Mesendoderm (in vitro differentiated cells): ENCODE measurements around the gene SUGCT.

Source experiments
- DNase-seq: peaks from one replicate; pipeline ENCODE4 v3.0.0; 2013
- H2AK5ac ChIP-seq: 2 replicates; pipeline ENCODE4 v1.6.1; 2013; ENCODE audit warnings: low read length, inconsistent platforms
- H2BK120ac ChIP-seq: 2 replicates; pipeline ENCODE4 v1.6.1; 2013; ENCODE audit warnings: low read depth, mild to moderate bottlenecking, low read length, moderate library complexity, mixed read lengths
- H2BK15ac ChIP-seq: replicated peaks from 2 replicates; pipeline ENCODE4 v1.6.1; 2013; ENCODE audit warnings: low read depth, mild to moderate bottlenecking, moderate library complexity
- H2BK5ac ChIP-seq: 2 replicates; pipeline ENCODE4 v1.6.1; 2013; ENCODE audit warnings: low read length, inconsistent platforms
- H3K18ac ChIP-seq: 2 replicates; pipeline ENCODE4 v1.6.1; 2013; ENCODE audit warnings: mild to moderate bottlenecking, low read length, mixed read lengths
- H3K23ac ChIP-seq: one replicate; pipeline ENCODE4 v1.6.1; 2013; ENCODE audit warnings: low read length
- H3K27ac ChIP-seq: 2 replicates; pipeline ENCODE4 v1.5.1; 2013; ENCODE audit warnings: low read depth, mild to moderate bottlenecking, inconsistent platforms, low read length, moderate library complexity
- H3K27me3 ChIP-seq: 2 replicates; pipeline ENCODE4 v1.6.1; 2013; ENCODE audit warnings: low read length, control low read depth, mild to moderate bottlenecking, inconsistent platforms; ENCODE audit not compliant: insufficient read depth, poor library complexity
- H3K36me3 ChIP-seq: 2 replicates; pipeline ENCODE4 v1.6.1; 2013; ENCODE audit warnings: low read length, inconsistent platforms; ENCODE audit not compliant: control insufficient read depth, insufficient read depth
- H3K4ac ChIP-seq: one replicate; pipeline ENCODE4 v1.6.1; 2013; ENCODE audit warnings: low read depth, mild to moderate bottlenecking, low read length, moderate library complexity
- H3K4me1 ChIP-seq: 2 replicates; pipeline ENCODE4 v1.6.1; 2013; ENCODE audit warnings: low read depth, low read length, inconsistent platforms; ENCODE audit not compliant: control insufficient read depth
- H3K4me2 ChIP-seq: 2 replicates; pipeline ENCODE4 v1.6.1; 2013; ENCODE audit warnings: low read length
- H3K4me3 ChIP-seq: 2 replicates; pipeline ENCODE4 v1.5.1; 2013; ENCODE audit warnings: mild to moderate bottlenecking, low read length
- H3K56ac ChIP-seq: one replicate; pipeline ENCODE4 v1.6.1; 2013; ENCODE audit warnings: low read length
- H3K79me1 ChIP-seq: 2 replicates; pipeline ENCODE4 v1.6.1; 2013; ENCODE audit warnings: low read length, inconsistent platforms
- H3K79me2 ChIP-seq: 2 replicates; pipeline ENCODE4 v1.6.1; 2013; ENCODE audit warnings: mild to moderate bottlenecking, low read length; ENCODE audit not compliant: control insufficient read depth, insufficient read depth
- H3K9ac ChIP-seq: 2 replicates; pipeline ENCODE4 v1.6.1; 2013; ENCODE audit warnings: low read length, inconsistent platforms
- H4K5ac ChIP-seq: one replicate; pipeline ENCODE4 v1.6.1; 2013; ENCODE audit warnings: low read length
- H4K8ac ChIP-seq: one replicate; pipeline ENCODE4 v1.6.1; 2013; ENCODE audit warnings: low read depth, mild to moderate bottlenecking, control low read depth, low read length, moderate library complexity
- WGBS: extraction: QIAGEN DNeasy Blood & Tissue Kit; methylation state at CpG from one replicate; pipeline ENCODE4 v1.1.7; 2013; ENCODE audit warnings: low lambda C conversion rate, missing lambda C conversion rate; ENCODE audit not compliant: insufficient coverage; ENCODE audit errors: extremely low coverage; 5-methylcytosine and 5-hydroxymethylcytosine counted together

The SUGCT gene

DNA sequence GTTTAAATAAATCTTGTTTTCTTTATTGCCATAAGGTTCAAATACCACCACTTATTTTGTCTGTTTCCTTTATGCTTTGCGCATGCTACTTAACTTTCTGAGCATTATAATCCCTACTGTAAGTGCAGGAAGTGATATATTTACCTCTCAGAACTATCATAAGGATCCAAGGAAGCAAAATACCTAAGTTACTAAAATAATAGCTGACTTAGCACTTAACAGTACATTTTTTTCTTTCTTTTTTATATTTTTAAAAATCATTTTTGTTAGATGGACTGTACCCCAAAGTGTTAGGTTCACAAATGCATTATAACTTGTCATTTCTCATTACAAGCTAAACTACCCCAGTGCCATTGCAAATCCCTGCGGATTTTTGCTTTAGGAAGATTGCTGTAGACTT is 663.8 kb downstream of the SUGCT start:
- H3K4ac ChIP-seq: no peak overlapping the region

DNA sequence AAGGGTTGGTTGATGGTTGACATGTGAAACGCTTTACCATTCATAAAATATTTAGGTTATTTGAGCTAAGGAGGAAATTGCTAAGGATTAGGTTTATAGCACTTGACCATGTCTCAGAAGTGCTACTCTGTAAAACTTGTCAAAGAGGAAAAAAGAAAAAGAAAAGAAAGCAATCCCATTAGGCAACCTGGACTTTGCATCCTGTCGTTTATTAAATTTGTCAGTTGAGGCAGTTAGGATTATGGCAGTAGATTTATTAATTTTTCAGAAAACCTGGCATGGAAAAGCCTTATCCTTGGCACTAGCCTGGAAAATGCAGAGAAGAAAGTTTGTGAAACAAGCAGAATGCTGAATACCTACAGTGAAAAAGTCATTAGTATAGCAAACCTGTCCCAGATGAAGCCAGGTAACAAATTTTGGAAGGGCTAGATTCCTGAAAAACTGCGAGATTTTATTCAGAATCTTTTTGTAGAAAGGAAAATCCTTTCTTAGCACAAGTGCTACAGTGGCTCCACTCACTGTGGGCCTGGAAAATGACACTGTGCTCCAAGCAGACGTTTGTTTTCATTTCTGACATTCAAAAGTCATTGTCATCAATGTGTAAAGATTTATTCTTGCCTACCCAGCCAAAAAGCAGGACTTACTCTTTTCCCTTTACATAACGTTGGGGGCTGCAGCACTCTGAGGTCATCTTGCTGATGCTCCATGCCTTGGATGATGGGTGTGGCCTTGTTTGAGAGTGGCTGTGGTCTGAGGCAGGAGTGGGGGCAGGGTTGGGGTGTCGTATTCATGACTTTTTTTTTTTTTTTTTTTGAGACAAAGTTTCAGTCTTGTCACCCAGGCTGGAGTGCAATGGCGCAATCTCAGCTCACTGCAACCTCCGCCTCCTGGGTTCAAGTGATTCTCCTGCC is 664.9 kb downstream of the SUGCT start:
- Histone ChIP-seq H2BK120ac (no peak overlapping the region), H3K79me2 (no peaks in the 10 kb centered on the region), H3K4me2 (no peak overlapping the region), H2BK15ac (no peak overlapping the region), H3K27ac (no peak overlapping the region), H3K9ac (no peak overlapping the region), H3K27me3 (no peaks in the 10 kb centered on the region), H3K4me3 (no peak overlapping the region), H3K56ac (no peak overlapping the region), H2AK5ac (no peak overlapping the region), H3K36me3 (no peaks in the 10 kb centered on the region), H2BK5ac (no peak overlapping the region), H3K79me1 (no peaks in the 10 kb centered on the region), H3K18ac (no peak overlapping the region), H3K4me1 (no peaks in the 10 kb centered on the region), H4K5ac (no peak overlapping the region), H3K23ac (no peak overlapping the region), H3K4ac (no peak overlapping the region), H4K8ac (no peak overlapping the region)
- peak; percentile 11 for DNase-seq
- WGBS: no CpG with 5 or more reads among the region's 8 CpGs

More for the DNA sequence above, 663.8 kb downstream of the SUGCT start:
- no peak overlapping the region for H3K56ac ChIP-seq
- DNase-seq: no peak
- H2BK5ac ChIP-seq: no peak overlapping the region
- H3K4me3 ChIP-seq: no peak overlapping the region
- no peaks in the 10 kb centered on the region for H3K4me1 ChIP-seq
- no peaks in the 10 kb centered on the region for H3K27me3 ChIP-seq
- no peak overlapping the region for H4K5ac ChIP-seq
- no peaks in the 10 kb centered on the region for H3K79me1 ChIP-seq
- H3K18ac ChIP-seq: no peak overlapping the region
- no peak overlapping the region for H3K4me2 ChIP-seq
- H3K23ac ChIP-seq: no peak overlapping the region
- H4K8ac ChIP-seq: no peak overlapping the region
- no peak overlapping the region for H2AK5ac ChIP-seq
- H2BK15ac ChIP-seq: no peak overlapping the region
- H3K9ac ChIP-seq: no peak overlapping the region
- WGBS: no CpG with 5 or more reads among the region's 2 CpGs
- H2BK120ac ChIP-seq: no peak overlapping the region
- H3K36me3 ChIP-seq: no peaks in the 10 kb centered on the region
- no peak overlapping the region for H3K27ac ChIP-seq
- no peaks in the 10 kb centered on the region for H3K79me2 ChIP-seq

DNA sequence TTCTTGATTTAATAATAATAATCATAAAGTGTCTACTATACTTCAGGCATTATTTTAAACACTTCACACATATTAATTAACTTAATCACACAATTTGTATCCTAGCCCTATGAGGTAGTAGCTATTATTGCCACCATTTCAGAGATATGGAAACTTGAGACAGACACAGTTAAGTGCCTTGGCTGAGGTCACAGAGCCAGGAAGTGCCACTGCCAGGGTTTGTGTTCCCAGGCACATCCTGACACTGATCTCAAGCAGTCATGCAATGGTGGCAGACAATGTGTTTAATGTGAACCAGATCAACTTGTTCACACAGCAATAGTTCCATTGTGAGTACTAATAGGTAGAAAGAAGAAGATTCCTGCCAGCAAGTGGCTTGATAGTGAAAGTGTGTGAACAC is 666.0 kb downstream of the SUGCT start:
- Histone ChIP-seq H4K5ac (no peak overlapping the region), H3K79me1 (no peaks in the 10 kb centered on the region), H3K27ac (no peak overlapping the region), H3K36me3 (no peaks in the 10 kb centered on the region), H3K79me2 (no peaks in the 10 kb centered on the region), H3K4ac (no peak overlapping the region), H2BK15ac (no peak overlapping the region), H3K4me2 (no peak overlapping the region), H3K56ac (no peak overlapping the region), H4K8ac (no peak overlapping the region), H3K4me3 (no peak overlapping the region), H3K23ac (no peak overlapping the region), H2BK5ac (no peak overlapping the region), H2AK5ac (no peak overlapping the region), H3K27me3 (no peaks in the 10 kb centered on the region), H3K9ac (no peak overlapping the region), H2BK120ac (no peak overlapping the region), H3K4me1 (no peaks in the 10 kb centered on the region), H3K18ac (no peak overlapping the region)
- no peak for DNase-seq

DNA sequence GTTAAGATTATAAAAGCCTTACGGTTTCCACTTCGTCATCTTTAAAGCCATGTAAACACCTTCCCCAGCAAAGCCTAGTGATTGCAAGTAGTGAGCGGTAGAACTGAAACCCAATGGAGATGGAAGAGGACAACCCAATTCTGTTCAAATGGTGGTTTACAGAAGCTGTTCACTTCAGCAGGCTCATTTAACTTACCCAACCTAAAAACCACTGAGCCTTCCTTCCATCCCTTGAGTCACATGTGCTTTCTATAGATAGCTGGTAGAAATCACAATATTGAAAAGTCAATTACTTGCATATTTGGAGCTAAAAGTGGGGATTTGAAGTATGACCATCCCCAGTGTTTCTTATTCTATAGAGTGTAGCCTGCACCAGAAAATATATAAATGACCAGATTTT is 667.7 kb downstream of the SUGCT start:
- Histone ChIP-seq H3K79me1 (no peaks in the 10 kb centered on the region), H3K23ac (no peak overlapping the region), H3K18ac (no peak overlapping the region), H2BK5ac (no peak overlapping the region), H3K4me1 (no peaks in the 10 kb centered on the region), H2BK120ac (no peak overlapping the region), H3K79me2 (no peaks in the 10 kb centered on the region), H3K27me3 (no peaks in the 10 kb centered on the region), H3K36me3 (no peaks in the 10 kb centered on the region), H3K4me3 (no peak overlapping the region), H2BK15ac (no peak overlapping the region), H4K8ac (no peak overlapping the region), H3K27ac (no peak overlapping the region), H3K4ac (no peak overlapping the region), H4K5ac (no peak overlapping the region), H3K4me2 (no peak overlapping the region), H3K9ac (no peak overlapping the region), H3K56ac (no peak overlapping the region), H2AK5ac (no peak overlapping the region)
- DNase-seq: no peak
- WGBS: no CpG with 5 or more reads among the region's 3 CpGs

GRCh38 chr7:40804477-40805215 is 669.8 kb downstream of the SUGCT start:
- Histone ChIP-seq H4K5ac (no peak overlapping the region), H4K8ac (no peak overlapping the region), H3K23ac (no peak overlapping the region), H3K4me2 (no peak overlapping the region), H3K4me3 (no peak overlapping the region), H3K4ac (no peak overlapping the region), H3K79me1 (no peaks in the 10 kb centered on the region), H3K4me1 (no peaks in the 10 kb centered on the region), H2AK5ac (no peak overlapping the region), H3K18ac (no peak overlapping the region), H3K27me3 (no peaks in the 10 kb centered on the region), H2BK15ac (no peak overlapping the region), H3K36me3 (no peaks in the 10 kb centered on the region), H3K79me2 (no peaks in the 10 kb centered on the region), H2BK5ac (no peak overlapping the region), H3K9ac (no peak overlapping the region), H2BK120ac (no peak overlapping the region), H3K56ac (no peak overlapping the region), H3K27ac (no peak overlapping the region)
- no peak for DNase-seq
- WGBS: no CpG with 5 or more reads among the region's 6 CpGs
